GM18505 (cell line): ENCODE data around the gene FILIP1L.
"Not testable (repeated sequence)": the region's sequence is repeated elsewhere in the genome, so short reads cannot be mapped to it uniquely, and the experiment has no call there.

Experiments used
- ATAC-seq: cut with Tn5 transposase; IDR thresholded peaks from one replicate; pipeline ENCODE4 v1.9.1; 2021; ENCODE audit not compliant: unreplicated experiment
- POLR2A ChIP-seq: IDR thresholded peaks from 4 replicates; pipeline ENCODE4 v1.6.1; 2011; ENCODE audit warnings: borderline replicate concordance; ENCODE audit not compliant: insufficient read depth, insufficient read length; ENCODE audit errors: extremely low read depth

FILIP1L gene

DNA sequence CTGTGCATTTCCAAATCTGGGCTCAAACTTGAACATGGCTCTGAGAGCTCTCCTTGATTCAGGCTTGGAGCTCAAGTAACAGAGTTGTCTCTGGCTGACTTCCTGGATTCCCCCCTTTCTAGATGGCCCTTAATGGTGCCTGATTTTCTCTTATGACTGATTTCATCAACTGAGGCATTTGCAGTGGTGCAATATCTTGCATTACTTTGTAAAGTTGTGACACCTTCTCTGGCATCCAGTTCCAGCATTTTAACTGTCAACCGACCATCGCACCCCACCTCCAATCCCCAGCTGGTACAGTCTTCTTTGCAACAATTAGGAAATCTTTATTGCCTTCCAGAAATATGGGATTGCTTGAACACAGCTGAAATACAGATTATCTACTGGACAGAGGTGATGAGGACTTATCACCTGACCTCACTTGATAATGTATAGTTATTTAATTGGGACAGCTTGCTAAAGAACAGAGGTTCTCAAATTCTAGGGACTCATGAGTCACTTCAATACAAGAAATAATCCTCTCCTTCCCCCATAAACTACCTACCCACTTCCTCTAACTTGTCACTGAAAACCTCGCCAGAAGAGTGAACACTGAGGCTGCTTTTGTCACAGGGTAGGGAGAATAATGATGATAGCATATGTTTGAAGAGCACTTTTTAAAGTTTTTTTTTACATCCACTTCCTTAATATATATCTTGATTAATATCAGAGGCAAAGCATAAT is 41.8 kb downstream of the FILIP1L start:
- ATAC-seq: peak; percentile 54
- TF ChIP-seq POLR2A: no peak

DNA sequence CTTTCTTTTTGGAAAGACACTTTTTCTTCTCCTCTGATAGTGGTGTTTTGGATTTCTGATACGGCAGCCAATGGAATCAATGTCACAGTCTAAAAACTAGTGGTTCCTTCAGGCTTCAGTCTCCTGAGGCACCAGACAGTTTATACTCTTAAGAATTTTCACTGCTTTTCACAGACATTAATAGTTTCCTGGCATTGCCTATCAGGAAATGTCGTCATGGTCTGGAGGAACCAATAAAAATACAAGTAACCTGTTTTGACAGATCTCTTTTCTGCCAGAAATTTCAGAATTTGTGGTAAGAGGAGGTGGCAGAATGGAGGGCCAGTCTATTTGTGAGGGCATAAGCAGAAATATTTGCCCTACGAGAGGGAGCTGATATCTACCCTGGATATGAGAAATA is 44.8 kb downstream of the FILIP1L start:
- no peak for TF ChIP-seq POLR2A
- no peak for ATAC-seq

DNA sequence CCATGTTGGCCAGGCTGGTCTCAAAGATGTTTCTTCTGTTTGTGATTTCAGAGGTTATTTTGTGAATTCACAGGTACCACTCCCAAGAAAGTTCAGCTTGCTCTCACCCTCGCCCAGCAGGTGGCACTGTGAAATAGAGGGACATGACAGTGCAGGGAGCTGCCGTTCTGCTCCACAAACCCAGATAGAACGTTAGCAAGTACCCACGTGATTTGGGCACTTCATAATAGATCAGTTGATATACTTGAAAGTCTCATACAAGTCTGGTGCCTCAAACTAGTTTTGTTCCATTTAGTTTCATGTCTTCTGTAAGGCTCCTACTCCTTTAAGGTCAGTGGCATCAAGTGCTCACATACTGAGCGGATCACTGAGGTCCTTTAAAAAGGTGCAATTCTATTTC is 45.5 kb downstream of the FILIP1L start:
- TF ChIP-seq POLR2A: no peak
- ATAC-seq: peak; percentile 64

DNA sequence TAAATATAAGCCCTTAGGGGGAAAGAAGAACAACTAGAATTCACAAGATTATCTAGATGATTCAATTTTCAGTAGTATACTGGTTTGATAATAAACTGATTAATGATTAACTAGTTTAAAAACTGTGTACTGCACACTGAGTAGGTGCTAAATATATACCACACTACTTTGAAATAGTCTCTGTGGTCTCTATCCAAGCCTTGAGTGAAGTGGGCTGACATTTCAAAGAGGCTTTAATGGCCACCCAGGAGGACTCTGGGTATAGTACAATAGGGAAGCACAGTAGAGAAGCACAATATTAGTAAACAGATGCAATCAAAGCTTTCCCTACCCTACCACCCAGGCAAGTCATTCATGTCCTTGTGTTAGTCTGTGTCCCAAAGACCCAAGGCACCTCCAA is 46.7 kb downstream of the FILIP1L start:
- ATAC-seq: no peak
- TF ChIP-seq POLR2A: no peak

DNA sequence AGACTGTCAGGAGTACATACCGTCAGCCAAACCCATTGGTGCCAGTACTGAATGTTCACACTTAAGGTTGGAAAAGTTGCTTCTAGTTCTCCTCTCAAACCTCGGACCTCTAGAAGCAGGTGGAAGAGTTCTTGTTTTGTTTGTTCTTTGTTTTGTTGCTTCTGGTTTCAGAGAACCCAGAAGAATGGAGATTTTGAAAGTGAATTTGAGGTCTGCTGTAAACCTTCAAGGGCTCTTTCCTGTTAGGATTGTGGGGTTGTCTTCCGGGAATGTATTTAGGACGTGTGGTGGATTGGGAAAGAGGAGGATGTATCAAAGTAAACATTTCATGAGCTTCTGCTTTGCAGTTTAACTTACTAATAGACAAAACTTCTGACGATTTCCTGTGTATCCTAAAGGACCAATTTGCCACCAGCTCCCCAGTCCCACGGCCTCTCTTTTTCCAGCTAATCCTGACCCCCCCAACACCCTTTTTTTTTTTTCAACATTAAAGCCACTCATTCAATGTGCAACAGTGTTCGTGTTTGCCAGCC is 50.3 kb downstream of the FILIP1L start:
- no peak for TF ChIP-seq POLR2A
- no peak for ATAC-seq

DNA sequence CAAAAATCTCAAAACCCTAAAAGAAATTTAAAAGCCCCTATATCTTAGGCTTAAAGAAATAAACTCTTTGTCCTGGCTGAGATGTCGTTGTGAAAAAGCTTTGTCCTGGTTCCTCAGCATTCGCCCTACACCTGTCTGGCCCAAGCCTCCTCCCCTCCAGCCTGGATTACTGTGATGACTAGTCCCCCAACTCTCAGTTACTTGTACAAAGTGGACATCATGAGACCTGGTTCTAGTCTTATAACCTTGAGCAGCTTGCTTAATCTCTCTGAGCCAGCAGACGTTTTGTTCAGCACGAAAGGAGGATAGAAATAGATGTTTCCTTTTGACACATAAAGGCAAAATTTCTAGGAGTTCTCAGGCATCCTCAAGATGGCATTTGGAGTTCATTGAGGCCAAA is 51.6 kb downstream of the FILIP1L start:
- TF ChIP-seq POLR2A: no peak
- no peak for ATAC-seq

DNA sequence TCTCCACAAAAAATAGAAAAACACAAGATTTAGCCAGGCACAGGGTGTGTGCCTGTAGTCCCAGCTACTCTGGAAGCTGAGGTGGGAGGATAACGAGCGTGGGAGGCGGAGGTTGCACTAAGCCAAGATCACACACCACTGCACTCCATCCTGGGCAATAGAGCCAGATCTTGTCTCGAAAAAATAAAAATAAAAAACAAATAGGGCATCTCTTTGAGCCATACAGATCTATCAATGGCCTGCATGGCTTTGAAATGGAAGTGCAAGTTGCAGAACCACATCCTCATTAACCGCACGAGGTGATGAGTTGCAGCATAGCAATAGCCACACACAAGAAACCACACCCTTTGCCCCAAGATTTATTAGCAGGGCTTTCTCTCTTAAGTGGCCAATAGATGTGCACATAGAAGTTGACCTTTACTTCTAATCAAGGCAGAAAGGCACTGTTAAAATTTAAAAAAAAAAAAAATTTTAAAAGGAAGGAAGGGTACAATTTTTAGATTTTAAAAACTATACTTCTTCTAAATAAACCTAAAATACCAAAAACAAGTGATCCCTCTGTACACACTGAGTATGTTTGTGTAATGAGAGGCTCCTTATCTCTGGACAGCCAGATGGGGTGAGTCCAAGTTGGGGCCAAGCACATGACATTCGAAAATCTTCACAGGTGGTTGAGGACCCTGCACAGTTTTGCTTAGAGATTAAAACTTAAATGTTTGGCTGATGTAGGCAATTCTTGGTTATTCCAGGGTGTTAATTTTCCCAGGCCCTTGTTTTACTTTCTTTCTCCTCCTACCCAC is 53.4 kb downstream of the FILIP1L start:
- no peak for ATAC-seq
- TF ChIP-seq POLR2A: no peak

DNA sequence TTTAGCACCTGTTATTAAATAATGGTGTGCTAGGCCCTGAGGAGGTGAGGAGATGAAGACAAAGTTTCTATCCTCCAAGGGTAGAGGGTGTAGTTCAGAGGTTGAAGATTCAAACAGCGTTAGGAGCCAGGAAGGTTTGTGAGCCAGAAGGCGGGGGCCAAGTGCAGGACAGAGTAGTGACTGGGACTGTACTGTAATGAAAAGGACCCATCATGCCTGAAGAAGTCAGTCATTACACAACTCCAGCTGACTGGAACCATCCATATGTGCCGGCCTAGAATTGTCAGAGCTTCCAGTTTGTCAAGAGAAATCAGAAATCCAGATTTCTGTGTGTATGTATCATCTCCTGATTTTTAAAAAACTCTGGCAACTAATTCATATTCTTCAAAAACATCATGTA is 54.8 kb downstream of the FILIP1L start:
- no peak for ATAC-seq
- TF ChIP-seq POLR2A: no peak

DNA sequence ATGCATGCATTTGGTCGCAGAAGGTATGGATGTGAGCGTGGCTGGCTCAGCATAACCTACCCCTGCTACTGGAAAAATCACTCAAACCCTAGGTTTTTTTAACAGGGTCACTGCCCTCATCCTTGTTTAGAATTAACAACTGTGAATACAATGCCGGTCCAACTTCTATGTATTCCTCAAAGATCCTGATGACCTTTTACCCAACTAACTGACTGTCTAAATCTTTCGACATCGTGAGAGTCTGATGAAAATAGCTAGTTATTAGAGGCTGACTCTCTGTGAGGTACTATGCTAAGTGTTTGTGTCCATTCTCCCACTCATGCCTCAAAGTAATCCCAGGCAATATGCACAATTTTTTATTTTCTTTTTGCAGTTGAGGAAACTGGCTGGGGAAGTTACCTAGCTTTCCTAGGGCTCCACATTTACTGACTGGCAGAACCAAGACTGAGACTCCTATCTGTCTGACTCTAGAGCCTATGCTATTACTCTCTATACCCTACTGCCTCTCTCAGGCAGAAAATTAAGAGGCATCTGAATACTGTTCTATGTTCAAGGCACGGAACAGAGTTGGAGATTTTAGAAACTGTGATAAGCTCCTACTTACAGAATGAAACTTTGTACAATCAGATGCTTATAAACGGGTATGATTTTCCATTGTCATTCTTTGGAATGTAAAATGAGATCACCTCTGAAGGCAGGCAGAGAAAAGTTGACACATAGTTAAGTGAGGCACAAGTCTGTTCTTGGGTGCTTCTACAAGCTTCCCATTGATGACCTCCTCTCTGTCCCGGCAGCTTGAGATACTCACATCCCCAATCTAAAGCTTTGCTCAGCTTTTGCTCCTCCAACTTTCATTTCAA is 56.4 kb downstream of the FILIP1L start:
- TF ChIP-seq POLR2A: no peak

DNA sequence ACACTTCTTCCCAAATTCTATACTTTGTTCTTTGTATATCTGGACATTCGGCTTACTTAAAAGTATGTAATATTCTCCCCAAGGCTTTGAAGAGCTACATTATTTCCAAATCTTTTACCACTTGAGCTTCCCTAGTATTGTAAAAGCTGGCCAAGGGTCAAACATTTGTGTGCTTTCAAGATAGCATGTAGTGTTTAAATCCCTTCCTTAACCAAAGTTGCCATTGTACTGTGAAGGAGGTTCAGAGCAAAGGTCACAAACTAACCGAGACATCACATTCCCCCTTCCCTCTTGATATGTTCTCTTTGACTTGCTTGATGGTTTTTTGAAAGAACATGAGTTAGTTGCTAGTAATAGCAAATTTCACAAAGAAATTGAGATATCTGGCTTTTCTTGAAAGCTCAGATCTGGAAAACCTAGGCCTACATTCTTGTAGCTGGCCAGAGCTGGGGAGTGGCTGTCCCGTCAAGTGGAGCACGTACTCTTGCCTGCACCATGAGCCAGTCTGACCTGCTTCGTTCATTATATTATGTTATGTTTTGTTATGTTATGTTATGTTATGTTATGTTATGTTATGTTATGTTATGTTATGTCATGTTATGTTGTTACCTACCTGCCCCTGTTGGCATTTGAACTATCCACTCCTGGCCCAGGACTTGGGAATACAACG is 60.2 kb downstream of the FILIP1L start:
- no peak for ATAC-seq
- no peak for TF ChIP-seq POLR2A

More for the DNA sequence above, 56.4 kb downstream of the FILIP1L start:
- ATAC-seq: no peak

DNA sequence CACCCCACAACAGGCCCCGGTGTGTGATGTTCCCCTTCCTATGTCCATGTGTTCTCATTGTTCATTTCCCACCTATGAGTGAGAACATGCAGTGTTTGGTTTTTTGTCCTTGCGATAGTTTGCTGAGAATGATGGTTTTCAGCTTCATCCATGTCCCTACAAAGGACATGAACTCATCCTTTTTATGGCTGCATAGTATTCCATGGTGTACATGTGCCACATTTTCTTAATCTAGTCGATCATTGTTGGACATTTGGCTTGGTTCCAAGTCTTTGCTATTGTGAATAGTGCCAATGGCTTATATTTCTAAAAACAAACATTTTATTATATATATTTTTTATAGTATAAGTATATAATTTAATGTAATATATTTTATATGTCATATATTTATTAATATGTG is 62.8 kb downstream of the FILIP1L start:
- not testable (repeated sequence) for ATAC-seq

DNA sequence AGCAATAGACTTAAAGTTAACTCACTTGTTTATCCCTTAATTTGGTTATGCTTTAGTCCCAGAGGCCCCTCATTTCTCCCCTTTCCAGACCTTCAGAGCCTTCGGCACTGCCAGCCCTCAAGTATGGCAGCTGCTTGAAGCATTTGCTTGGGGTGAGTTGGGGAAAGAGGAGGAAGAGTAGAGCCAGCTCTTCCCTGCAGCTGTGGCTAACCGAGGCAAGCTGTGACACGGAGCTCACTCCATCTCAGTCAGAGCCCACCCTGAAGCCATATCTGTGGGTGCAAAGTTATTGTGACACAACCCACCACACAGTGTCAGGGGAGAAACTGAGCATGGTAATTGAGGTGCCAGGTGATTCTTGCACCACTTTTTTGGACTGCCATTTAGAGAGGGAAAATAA is 66.1 kb downstream of the FILIP1L start:
- ATAC-seq: no peak
- TF ChIP-seq POLR2A: no peak
